Upper lobe of left lung (tissue), 6 donors: ENCODE measurements around the gene ADD2. TPM values are rescaled to one million over a fixed set of nuclear protein-coding genes. Genes with fewer than 3 reads are reported as not detected.
"Not testable (repeated sequence)": the region's sequence is repeated elsewhere in the genome, so short reads cannot be mapped to it uniquely, and the experiment has no call there.

Experiments
- ATAC-seq, 2 donors: fragments of 200-7000 bp; cut with Tn5 transposase; one replicate each; pipeline ENCODE4 v1.9.1; 2022; ENCODE audit warnings: mild to moderate bottlenecking in 2 of 2, moderate library complexity in 2 of 2; ENCODE audit not compliant: low FRiP score in 2 of 2
- DNase-seq, 2 donors: peaks; one replicate each; pipeline ENCODE4 v3.0.0-alpha.2; 2019 to 2020
- H3K27ac ChIP-seq, 4 donors: fragments of 200-600 bp; sonication (generic); one replicate each; pipeline ENCODE4 v1.5.1; 2016 to 2019
- H3K27me3 ChIP-seq, 4 donors: fragments of 200-600 bp; sonication (generic); one replicate each; pipeline ENCODE4 v1.5.1; 2017 to 2019
- H3K36me3 ChIP-seq, 4 donors: fragments of 200-600 bp; sonication (generic); one replicate each; pipeline ENCODE4 v1.5.1; 2016 to 2019
- H3K4me1 ChIP-seq, 4 donors: fragments of 200-600 bp; sonication (generic); one replicate each; pipeline ENCODE4 v1.5.1; 2018 to 2019
- H3K4me3 ChIP-seq, 4 donors: fragments of 200-600 bp; sonication (generic); one replicate each; pipeline ENCODE4 v1.5.1; 2017 to 2019; ENCODE audit warnings: mild to moderate bottlenecking in 2 of 4, moderate library complexity in 1 of 4
- H3K9me3 ChIP-seq, 4 donors: fragments of 200-600 bp; sonication (generic); one replicate each; pipeline ENCODE4 v1.5.1; 2018 to 2019
- EP300 ChIP-seq, 4 donors: sonication (generic); formaldehyde crosslinking; IDR thresholded peaks; one replicate each; pipeline ENCODE4 v1.5.1; 2017; ENCODE audit warnings: antibody characterized with exemption in 4 of 4, control low read depth in 2 of 4
- POLR2A ChIP-seq, 4 donors: fragments of 450-650 bp; IDR thresholded peaks; one replicate each; pipeline ENCODE4 v1.5.1; 2016 to 2017; ENCODE audit warnings: antibody characterized with exemption in 4 of 4, mild to moderate bottlenecking in 2 of 4
- POLR2AphosphoS5 ChIP-seq, 2 donors: sonication (generic); formaldehyde crosslinking; IDR thresholded peaks; one replicate each; pipeline ENCODE4 v1.5.1; 2017; ENCODE audit warnings: antibody characterized with exemption in 2 of 2
- whole genome bisulfite sequencing, 2 donors: methylation state at CpG; one replicate each; pipeline ENCODE4 v1.1.5; 2017 to 2018; 5-methylcytosine and 5-hydroxymethylcytosine counted together
- total RNA-seq, 6 donors: library from RNA; depleted of rRNA in 4 of 6; stranded (reverse); fragments of >200 nt in 4 of 6; gene quantifications; one replicate each; pipeline versions ENCODE4 v1.1.0 to v1.2.1, GENCODE V29; 2016 to 2021
- TF ChIP-seq, protein P1 (sequence below), 6 experiments: fragments of 450-650 bp in 4 of 6; fragments of 200-600 bp in 2 of 6; sonication (generic) in 2 of 6; IDR thresholded peaks; one replicate each; pipeline ENCODE4 v1.5.1; 2016 to 2019; ENCODE audit warnings: antibody characterized with exemption in 6 of 6
- donor health status: DM: no; HTN: no; CAD: no; lungs with moderate emphysema.
- donor health status: DM: no; HTN: yes; CAD: no; lungs with severe emphysema.

Gene ADD2
- total RNA-seq, 6 donors from 2014 or later: under 0.01 to 3.3 (median 0.50) TPM

DNA sequence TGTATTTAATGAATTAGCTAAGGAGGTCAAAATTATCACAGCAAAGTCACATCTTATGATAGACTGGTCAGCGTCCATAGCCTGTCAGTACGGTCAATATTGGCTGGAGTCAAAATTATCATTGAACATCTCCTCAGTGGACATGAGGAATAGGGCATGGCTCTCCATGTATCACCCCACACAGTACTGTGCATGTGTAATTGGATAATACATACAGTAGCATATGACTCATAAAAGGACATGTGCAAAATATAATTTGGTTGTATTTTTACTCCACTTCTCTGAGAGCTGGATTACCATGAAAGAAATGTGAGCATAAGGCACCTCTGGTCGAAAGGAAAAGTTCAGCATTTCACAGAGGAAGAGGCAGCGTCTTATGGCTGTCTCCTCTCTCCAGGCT lies 24.9 kb downstream of the ADD2 start:
- Histone ChIP-seq H3K9me3 (no peaks in the 10 kb centered on the region), H3K27ac (no peak overlapping the region), H3K4me3 (no peak overlapping the region), H3K36me3 (no peaks in the 10 kb centered on the region), H3K27me3 (no peaks in the 10 kb centered on the region), H3K4me1 (no peaks in the 10 kb centered on the region)
- WGBS, 2 donors: 81 to 93% methylated on average over 4 of the region's 4 CpGs
- DNase-seq (no peak), ATAC-seq (no peak)
- TF ChIP-seq POLR2AphosphoS5 (IDR thresholded peaks at IDR 0.05) (no peak), POLR2A (IDR thresholded peaks at IDR 0.05) (no peak), EP300 (IDR thresholded peaks at IDR 0.05) (no peak)
- TF ChIP-seq, protein P1, sequence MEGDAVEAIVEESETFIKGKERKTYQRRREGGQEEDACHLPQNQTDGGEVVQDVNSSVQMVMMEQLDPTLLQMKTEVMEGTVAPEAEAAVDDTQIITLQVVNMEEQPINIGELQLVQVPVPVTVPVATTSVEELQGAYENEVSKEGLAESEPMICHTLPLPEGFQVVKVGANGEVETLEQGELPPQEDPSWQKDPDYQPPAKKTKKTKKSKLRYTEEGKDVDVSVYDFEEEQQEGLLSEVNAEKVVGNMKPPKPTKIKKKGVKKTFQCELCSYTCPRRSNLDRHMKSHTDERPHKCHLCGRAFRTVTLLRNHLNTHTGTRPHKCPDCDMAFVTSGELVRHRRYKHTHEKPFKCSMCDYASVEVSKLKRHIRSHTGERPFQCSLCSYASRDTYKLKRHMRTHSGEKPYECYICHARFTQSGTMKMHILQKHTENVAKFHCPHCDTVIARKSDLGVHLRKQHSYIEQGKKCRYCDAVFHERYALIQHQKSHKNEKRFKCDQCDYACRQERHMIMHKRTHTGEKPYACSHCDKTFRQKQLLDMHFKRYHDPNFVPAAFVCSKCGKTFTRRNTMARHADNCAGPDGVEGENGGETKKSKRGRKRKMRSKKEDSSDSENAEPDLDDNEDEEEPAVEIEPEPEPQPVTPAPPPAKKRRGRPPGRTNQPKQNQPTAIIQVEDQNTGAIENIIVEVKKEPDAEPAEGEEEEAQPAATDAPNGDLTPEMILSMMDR (IDR thresholded peaks at IDR 0.05): no peak

DNA sequence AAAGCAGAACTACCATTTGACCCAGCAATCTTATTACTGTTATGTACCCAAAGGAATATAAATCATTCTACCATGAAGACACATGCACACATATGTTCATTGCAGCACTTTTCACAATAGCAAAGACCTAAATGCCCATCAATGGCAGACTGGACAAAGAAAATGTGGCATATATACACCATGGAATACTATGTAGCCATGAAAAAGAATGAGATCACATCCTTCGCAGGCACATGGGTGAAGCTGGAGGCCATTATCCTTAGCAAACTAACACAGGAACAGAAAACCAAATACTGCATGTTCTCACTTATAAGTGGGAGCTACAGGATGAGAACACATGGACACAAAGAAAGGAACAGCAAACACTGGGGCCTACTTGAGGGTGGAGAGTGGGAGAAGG lies 28.5 kb downstream of the ADD2 start:
- not testable (repeated sequence) for H3K36me3 ChIP-seq, H3K4me3 ChIP-seq, H3K4me1 ChIP-seq, H3K27me3 ChIP-seq, H3K27ac ChIP-seq, DNase-seq, H3K9me3 ChIP-seq, ATAC-seq
- WGBS, 2 donors: 95 to 100% methylated on average over 1 of the region's 1 CpG

DNA sequence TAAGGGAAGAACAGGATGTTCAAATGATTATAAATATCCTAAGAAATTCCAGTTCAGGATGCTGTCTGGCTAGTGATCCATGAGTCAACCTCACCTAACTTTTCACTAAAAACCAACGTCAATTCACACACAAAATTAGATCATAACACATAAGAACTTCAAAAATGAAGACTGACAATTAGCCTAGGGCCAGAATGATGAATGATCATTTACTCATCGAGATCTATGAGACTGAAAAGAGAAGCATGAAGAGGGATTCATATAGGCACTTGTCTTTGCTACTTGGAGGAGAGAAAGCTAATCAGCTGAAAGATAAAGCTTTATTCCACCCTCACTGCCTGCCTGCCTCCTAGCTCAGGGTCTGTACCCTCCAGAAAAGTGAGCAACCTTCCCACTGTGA lies 29.8 kb downstream of the ADD2 start:
- no peaks in the 10 kb centered on the region for H3K36me3 ChIP-seq
- H3K4me1 ChIP-seq: no peaks in the 10 kb centered on the region
- WGBS, 2 donors: 60 to 67% methylated on average over 2 of the region's 2 CpGs
- H3K9me3 ChIP-seq: no peaks in the 10 kb centered on the region
- ATAC-seq (no peak), DNase-seq (no peak)
- TF ChIP-seq, protein P1 (IDR thresholded peaks at IDR 0.05): no peak
- no peak for TF ChIP-seq POLR2AphosphoS5 (IDR thresholded peaks at IDR 0.05)
- TF ChIP-seq EP300 (IDR thresholded peaks at IDR 0.05): no peak
- no peak for TF ChIP-seq POLR2A (IDR thresholded peaks at IDR 0.05)
- H3K27ac ChIP-seq: no peak overlapping the region
- H3K4me3 ChIP-seq: no peak overlapping the region
- no peaks in the 10 kb centered on the region for H3K27me3 ChIP-seq

DNA sequence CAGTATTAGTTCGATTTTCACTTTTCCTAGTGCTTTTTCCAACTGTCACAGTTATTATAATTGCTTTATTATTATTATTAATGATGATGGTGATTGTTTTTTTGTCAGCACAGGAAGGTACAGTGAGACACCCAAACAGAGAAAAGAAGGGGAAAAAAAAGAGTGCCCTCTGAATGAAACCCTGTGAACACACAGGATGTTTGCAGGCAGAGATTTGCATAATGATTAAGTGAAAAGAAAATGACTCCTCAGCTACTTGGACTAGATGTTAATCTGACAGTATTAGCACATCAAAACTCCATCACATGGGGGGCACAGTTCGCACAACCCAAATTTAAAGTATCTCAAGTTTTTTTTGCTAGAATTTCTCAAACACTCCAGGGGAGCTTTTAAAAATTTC lies 32.9 kb downstream of the ADD2 start:
- TF ChIP-seq EP300 (IDR thresholded peaks at IDR 0.05) (no peak), POLR2AphosphoS5 (IDR thresholded peaks at IDR 0.05) (no peak), POLR2A (IDR thresholded peaks at IDR 0.05) (no peak)
- TF ChIP-seq, protein P1 (IDR thresholded peaks at IDR 0.05): no peak
- H3K27me3 ChIP-seq: no peaks in the 10 kb centered on the region
- no peak for ATAC-seq

DNA sequence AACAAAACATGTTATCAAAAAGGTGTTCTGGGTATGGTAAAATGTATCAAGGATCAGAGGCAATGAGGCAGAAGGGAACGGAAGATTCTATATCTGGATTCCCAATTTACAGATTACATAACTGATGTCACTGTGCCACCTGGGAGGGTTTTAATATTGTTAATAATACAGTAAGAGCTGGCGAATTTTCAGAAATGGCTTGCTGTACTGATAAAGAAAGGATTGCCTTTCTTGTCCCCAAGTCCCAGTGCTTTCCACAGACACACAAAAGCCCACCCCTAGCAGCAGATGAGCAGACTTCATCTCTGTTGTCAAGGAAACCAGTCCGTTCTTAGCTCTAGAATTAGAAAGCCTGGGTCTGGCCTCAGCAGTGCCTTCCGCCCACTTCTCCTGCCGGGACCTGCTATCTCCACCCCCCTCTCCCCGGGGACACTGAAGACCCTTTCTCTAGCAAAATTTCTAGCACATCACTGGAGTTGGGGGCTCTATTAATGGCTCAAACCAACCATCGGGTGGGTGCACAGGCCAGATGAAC lies 34.3 kb downstream of the ADD2 start:
- Histone ChIP-seq H3K36me3 (no peaks in the 10 kb centered on the region), H3K27ac (no peak overlapping the region), H3K9me3 (no peaks in the 10 kb centered on the region), H3K4me3 (no peak overlapping the region), H3K27me3 (no peaks in the 10 kb centered on the region), H3K4me1 (no peaks in the 10 kb centered on the region)
- TF ChIP-seq POLR2A (IDR thresholded peaks at IDR 0.05) (no peak), EP300 (IDR thresholded peaks at IDR 0.05) (no peak), POLR2AphosphoS5 (IDR thresholded peaks at IDR 0.05) (no peak)
- TF ChIP-seq, protein P1 (IDR thresholded peaks at IDR 0.05): no peak
- 53 to 65% methylated on average over 7 of the region's 7 CpGs for WGBS, 2 donors
- DNase-seq (no peak), ATAC-seq (no peak)

More for the DNA sequence above, 32.9 kb downstream of the ADD2 start:
- Histone ChIP-seq H3K9me3 (no peaks in the 10 kb centered on the region), H3K27ac (no peak overlapping the region), H3K4me3 (no peak overlapping the region), H3K4me1 (no peaks in the 10 kb centered on the region), H3K36me3 (no peaks in the 10 kb centered on the region)
- DNase-seq: no peak
- WGBS, 2 donors: 67 to 69% methylated on average over 2 of the region's 2 CpGs
